22Rv1 (cell line): ENCODE measurements around the gene ACRBP.

ENCODE experiments used
- CTCF ChIP-seq: fragments of 450-650 bp; IDR thresholded peaks from 2 replicates; pipeline ENCODE4 v1.5.1; 2017; ENCODE audit warnings: mild to moderate bottlenecking
- ZFX ChIP-seq: fragments of 450-650 bp; IDR thresholded peaks from 2 replicates; pipeline ENCODE4 v1.6.1; 2017; ENCODE audit warnings: antibody characterized with exemption, borderline replicate concordance

GRCh38 chr12:6620885-6621274 is 26.4 kb downstream of the ACRBP start:
- TF ChIP-seq CTCF, result no peak
- TF ChIP-seq ZFX, result no peak
